ENCODE measurements around the gene TIPARP.

The TIPARP gene

DNA sequence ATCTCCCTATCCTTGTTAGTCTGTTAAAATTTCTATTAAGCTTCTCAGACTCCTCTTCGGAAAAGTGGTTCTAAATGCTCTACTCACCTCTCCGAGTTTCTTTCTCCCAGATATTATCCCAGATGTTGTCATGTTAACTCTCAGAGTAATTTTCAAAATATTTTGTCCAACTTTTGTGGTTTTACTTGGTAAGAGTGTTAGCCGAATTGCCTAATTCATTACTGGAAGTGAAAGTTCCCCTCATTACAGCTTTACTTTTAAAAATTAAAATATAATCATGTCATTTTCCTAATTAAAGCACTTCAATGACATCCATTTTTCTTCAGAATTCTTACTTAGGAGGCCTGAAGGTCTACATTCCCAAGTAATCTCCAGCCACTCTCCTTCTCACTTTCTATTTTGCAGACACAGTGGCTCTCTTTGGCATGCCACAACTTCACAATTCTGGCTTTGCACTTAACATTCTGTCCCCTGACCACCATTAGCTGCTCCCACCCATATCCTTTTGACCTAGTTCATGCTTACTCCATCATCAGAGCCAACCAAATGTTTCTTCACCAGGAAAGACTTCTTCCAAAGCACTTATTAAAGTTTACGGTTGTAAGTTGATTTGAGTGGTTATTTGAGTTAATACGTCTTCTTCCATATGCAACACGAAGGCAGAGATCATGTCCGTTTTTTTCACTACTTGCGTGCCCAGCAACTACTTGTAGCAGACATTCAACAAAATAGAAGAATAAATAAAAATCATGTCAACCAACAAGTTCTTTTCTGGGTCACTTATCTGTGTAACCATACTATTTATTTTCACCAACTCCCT, 10.2 kb upstream of the TIPARP start:
- H3K27ac ChIP-seq = no peak overlapping the region
- TF ChIP-seq, protein P1, sequence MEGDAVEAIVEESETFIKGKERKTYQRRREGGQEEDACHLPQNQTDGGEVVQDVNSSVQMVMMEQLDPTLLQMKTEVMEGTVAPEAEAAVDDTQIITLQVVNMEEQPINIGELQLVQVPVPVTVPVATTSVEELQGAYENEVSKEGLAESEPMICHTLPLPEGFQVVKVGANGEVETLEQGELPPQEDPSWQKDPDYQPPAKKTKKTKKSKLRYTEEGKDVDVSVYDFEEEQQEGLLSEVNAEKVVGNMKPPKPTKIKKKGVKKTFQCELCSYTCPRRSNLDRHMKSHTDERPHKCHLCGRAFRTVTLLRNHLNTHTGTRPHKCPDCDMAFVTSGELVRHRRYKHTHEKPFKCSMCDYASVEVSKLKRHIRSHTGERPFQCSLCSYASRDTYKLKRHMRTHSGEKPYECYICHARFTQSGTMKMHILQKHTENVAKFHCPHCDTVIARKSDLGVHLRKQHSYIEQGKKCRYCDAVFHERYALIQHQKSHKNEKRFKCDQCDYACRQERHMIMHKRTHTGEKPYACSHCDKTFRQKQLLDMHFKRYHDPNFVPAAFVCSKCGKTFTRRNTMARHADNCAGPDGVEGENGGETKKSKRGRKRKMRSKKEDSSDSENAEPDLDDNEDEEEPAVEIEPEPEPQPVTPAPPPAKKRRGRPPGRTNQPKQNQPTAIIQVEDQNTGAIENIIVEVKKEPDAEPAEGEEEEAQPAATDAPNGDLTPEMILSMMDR (IDR thresholded peaks at IDR 0.05) = no peak
- TF ChIP-seq ZFX (IDR thresholded peaks at IDR 0.05; ENCODE audit: borderline replicate concordance) = no peak

DNA sequence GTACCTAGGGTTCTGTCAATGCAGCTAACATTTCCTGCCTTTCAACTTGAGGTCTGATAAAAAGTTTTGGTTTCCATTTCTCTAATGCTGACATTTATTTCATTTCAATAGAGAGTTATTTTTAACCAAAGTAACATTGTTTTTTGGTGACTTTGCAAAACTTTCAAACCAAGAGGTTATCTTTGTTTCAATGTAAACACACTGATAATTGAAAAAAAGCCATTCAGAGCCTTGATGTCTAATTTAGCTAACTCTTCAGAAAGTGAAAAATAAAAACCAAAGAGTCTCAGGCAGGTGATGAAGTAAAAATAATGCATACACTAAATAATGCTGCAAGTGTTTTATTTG, 9.6 kb upstream of the TIPARP start:
- no peak for TF ChIP-seq ZFX (IDR thresholded peaks at IDR 0.05; ENCODE audit: borderline replicate concordance)
- TF ChIP-seq, protein P1 (IDR thresholded peaks at IDR 0.05) = no peak
- no peak overlapping the region for H3K27ac ChIP-seq

DNA sequence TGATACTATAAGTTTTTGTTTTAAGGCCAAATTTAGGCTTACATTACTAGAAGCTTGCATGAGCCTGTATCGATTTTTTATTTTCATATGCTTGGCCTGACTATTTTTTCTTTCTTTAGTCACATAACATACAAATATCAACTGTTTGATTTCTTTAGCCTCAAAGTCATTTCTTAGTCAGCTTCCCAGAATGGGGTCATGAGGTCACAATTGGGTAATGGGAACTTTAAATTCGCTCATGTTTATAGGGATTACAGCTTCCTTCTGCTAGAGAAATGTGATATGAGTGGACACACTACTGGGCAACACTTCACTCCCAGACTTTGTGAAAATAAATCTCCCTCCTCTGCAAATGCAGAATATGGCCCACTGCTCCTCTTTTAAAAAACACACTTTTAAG, 9.1 kb upstream of the TIPARP start:
- H3K27ac ChIP-seq = no peak overlapping the region
- no peak for TF ChIP-seq ZFX (IDR thresholded peaks at IDR 0.05; ENCODE audit: borderline replicate concordance)
- TF ChIP-seq, protein P1 (IDR thresholded peaks at IDR 0.05) = no peak

DNA sequence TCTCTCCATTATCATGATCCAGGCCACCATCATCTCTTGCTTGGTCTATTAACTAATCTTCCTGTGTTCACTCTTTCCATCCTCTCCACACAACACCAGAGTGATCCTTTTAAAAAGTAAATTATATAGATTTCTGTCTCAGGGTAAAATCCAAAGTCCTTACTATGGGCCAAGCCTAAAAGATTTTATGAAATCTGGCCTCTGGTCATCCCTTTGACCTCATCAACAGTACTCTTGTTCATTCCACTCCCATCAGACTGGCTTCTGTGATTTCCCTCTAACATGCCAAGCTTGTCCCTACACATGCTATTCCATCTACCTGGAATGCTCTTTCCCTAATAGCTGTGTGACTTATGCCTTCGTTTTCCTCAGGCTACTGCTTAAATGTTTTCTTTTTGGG, 8.3 kb upstream of the TIPARP start:
- no peak overlapping the region for H3K27ac ChIP-seq
- TF ChIP-seq, protein P1 (IDR thresholded peaks at IDR 0.05) = no peak
- TF ChIP-seq ZFX (IDR thresholded peaks at IDR 0.05; ENCODE audit: borderline replicate concordance) = no peak

DNA sequence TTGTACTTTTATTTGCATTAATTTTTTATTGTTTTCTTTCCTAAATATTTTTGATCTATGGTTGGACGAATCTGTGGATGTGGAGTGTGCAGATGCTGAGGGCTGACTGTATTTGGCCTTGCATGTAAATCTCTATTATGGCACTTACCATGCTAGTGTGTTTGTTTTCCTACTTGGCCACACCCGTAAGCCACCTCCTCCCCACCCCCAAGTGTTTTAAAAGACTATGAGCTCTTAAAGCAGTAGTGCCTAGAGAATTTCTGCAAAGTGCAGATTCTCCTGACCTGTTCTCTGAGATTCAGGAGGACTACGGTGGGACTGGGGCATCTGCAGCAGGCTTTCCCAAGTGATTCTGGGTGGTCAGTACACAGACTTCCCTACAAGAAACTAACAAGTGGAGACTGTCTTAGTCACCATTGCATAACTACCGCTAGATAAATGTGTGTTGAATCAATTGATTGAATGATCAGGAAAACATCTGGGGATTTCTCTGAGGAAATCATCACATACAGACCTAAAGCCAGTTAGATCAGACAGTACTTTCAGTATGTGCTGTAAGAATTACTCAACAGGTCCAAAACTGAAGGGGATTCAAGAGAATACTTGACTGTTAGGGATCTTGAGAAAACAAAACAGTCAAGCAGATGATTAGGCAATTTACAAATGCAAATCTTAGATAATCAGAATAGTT, 6.2 kb upstream of the TIPARP start:
- TF ChIP-seq, protein P1 (IDR thresholded peaks at IDR 0.05) = no peak
- TF ChIP-seq ZFX (IDR thresholded peaks at IDR 0.05; ENCODE audit: borderline replicate concordance) = no peak

DNA sequence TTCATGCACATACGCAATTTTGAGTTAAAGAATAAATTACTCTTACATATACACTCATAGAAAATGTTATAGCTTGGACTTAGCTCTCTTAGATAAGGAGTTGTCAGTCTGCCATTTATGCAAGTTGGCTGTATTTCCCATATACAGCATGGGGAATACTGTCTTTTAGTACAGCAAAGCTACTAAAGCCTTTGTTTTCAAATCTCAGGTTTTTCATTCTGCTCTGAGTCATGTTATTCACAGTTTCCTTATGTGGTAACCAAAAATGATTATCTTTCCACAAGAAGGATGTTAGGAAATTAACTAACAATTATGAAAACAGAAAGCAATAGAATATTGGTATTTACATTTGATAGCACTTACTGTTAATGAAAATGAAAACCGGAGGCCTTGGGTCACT, 4.3 kb upstream of the TIPARP start:
- no peak overlapping the region for H3K27ac ChIP-seq
- TF ChIP-seq ZFX (IDR thresholded peaks at IDR 0.05; ENCODE audit: borderline replicate concordance) = no peak
- TF ChIP-seq, protein P1 (IDR thresholded peaks at IDR 0.05) = no peak

More for the DNA sequence above, 6.2 kb upstream of the TIPARP start:
- no peak overlapping the region for H3K27ac ChIP-seq

DNA sequence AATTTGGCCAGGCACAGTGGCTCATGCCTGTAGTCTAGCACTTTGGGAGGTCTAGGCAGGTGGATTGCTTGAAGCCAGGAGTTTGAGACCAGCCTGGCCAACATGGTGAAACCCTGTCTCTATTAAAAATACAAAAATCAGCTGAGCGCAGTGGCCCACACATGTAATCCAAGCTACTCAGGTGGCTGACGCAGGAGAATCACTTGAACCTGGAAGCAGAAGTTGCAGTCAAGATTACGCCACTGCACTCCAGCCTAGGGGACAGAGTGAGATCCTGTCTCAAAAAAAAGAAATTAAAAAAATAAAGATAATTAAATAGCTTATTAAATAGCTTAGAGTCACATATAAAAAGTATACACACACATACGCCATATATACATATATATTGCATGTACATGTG, 3.7 kb upstream of the TIPARP start:
- TF ChIP-seq, protein P1 (IDR thresholded peaks at IDR 0.05) = no peak
- no peak for TF ChIP-seq ZFX (IDR thresholded peaks at IDR 0.05; ENCODE audit: borderline replicate concordance)

More for the DNA sequence above, 3.7 kb upstream of the TIPARP start:
- H3K27ac ChIP-seq = no peak overlapping the region
